ENCODE results near the gene SMARCAD1. TPM values are rescaled to one million over a fixed set of nuclear protein-coding genes. Genes with fewer than 3 reads are reported as not detected.
A peak's percentile ranks its signal among the peaks of the same experiment; 100 is the strongest.

Gene SMARCAD1, protein sequence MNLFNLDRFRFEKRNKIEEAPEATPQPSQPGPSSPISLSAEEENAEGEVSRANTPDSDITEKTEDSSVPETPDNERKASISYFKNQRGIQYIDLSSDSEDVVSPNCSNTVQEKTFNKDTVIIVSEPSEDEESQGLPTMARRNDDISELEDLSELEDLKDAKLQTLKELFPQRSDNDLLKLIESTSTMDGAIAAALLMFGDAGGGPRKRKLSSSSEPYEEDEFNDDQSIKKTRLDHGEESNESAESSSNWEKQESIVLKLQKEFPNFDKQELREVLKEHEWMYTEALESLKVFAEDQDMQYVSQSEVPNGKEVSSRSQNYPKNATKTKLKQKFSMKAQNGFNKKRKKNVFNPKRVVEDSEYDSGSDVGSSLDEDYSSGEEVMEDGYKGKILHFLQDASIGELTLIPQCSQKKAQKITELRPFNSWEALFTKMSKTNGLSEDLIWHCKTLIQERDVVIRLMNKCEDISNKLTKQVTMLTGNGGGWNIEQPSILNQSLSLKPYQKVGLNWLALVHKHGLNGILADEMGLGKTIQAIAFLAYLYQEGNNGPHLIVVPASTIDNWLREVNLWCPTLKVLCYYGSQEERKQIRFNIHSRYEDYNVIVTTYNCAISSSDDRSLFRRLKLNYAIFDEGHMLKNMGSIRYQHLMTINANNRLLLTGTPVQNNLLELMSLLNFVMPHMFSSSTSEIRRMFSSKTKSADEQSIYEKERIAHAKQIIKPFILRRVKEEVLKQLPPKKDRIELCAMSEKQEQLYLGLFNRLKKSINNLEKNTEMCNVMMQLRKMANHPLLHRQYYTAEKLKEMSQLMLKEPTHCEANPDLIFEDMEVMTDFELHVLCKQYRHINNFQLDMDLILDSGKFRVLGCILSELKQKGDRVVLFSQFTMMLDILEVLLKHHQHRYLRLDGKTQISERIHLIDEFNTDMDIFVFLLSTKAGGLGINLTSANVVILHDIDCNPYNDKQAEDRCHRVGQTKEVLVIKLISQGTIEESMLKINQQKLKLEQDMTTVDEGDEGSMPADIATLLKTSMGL
- total RNA-seq (ENCODE audit: insufficient read depth, low replicate concordance), result 35.6 TPM

DNA sequence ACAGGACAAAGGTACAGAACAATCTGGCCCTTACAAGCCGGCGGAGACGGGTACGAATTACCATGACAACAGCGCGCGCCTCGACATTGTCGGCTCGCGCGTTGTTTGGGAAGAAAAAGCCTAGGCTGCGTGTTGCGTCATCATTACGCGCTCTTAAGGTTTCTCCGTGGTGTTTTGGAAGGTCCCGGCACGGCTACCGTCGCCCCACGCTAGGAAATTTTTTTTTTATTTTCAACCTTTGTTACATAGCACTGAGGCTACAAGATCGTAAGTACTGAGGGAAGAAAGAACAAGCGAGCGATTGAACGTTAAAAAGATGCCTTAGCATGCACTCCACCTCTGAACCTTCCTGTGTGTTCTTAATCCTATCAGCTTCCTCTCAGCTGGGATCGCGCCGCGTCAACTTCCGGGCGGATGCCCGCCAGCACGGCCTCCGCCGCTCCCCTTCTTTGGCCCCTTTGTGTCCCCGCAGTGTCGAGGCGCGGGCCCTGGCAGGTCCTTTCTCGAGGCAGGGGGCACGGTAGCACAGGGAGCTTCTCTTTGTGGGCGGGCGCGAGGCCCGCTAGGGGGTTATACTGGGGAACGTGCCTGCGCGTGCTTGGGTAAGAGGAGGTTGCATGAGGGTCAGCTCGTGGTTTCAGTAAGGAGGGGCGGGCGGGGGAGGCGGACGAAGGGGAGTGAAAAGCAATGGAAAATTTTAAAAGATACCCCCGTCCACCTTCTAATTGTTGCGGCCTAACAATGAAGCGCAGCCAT, at the start of gene SMARCAD1:
TSS of gene SMARCAD1 (plus strand) at position 397 of the 756 bp plus-strand sequence. CDS start 530 bp downstream, outside the sequence.
- DNase-seq (ENCODE audit: low spot score), result peak; percentile 98

DNA sequence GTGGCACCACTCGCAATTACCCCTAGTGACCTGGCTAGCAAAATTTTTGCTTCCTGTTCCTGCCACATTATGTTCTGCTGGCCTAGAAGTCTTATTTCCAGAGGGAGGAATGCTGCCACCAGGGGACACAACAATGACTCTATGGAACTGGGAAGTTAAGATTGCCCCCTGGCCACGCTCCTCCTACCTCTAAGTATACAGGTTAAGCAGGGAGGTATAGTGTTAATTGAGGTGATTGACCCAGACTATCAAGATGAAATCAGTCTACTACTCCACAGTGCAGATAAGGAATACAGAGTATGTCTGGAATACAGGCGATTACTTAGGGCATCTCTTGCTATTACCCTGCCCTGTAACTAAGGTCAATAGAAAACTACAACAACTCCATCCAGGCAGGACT, 48.8 kb upstream of the SMARCAD1 start:
- no peak for DNase-seq (ENCODE audit: low spot score)

DNA sequence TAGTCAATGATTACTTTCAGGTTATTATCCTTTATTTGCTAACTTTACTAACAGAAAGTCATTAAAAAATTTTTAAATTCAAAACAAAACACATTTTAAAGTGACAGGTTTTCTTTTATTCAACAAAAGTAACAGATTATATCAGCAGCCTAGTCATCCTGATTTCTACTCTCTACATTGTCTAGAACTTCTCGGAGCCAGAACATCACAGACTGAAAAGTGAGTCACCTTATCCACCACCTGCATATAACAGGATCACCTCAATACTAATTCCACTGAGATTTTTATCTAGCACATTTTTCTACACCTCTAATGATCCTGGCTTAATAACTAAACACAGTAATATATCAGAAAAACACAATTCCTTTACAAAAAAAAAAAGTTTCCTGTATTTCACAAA, 47.9 kb upstream of the SMARCAD1 start:
- DNase-seq (ENCODE audit: low spot score), result no peak

DNA sequence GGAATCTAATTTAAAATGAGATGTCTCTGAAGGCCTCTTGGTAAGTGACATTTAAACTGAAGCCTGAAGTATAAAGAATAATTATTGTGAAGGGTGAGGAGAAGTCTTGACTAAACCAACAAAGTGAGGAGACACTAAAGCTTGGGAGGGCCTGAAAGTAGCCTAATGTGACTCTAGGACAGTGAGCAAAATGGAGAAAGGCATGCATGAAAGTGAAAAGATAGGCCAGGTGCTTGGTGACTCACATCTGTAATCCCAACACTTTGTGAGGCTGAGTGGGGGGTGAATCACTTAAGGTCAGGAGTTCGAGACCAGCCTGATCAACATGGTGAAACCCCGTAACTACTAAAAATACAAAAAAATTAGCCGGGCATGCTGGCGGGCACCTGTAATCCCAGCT, 46.9 kb upstream of the SMARCAD1 start:
- no peak for DNase-seq (ENCODE audit: low spot score)

DNA sequence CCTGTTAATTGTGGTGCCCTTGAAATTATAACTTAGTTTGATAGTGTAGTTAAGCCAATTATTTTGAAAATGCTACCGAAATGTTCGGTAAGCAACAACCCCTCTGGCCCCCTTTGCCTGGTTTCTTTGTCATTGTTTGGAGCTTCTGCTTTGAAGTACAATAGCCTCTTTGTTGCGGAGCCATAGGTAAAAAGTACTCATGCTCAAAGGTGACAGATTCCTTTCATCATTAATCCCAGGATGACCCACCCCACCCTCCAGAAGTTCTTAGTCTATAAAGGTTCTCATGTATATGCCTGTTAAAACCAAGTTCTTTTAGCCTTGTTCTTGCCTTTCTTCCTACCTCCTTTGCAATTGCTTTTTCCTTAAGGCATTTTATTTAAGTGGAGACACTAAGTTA, 42.4 kb upstream of the SMARCAD1 start:
- no peak for DNase-seq (ENCODE audit: low spot score)

DNA sequence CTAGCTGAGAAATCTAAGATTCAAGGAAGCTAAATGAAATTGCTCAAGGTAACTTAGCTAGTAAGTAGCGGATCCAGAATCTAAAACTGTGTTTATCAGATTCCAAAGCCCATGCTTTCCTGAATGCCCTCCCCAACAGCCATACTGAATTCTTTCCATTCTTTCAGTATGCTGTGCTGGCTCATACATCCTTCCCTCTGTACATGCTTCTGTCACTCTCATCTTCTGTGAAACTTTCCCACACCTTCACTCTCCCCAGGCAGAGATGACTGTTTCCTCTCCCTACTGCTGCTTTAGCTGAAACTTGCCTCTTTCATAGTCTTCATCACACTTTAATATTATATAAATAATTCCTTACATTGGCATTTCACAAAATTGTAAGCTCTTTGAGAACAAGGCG, 39.3 kb upstream of the SMARCAD1 start:
- peak; percentile 3 for DNase-seq (ENCODE audit: low spot score)

DNA sequence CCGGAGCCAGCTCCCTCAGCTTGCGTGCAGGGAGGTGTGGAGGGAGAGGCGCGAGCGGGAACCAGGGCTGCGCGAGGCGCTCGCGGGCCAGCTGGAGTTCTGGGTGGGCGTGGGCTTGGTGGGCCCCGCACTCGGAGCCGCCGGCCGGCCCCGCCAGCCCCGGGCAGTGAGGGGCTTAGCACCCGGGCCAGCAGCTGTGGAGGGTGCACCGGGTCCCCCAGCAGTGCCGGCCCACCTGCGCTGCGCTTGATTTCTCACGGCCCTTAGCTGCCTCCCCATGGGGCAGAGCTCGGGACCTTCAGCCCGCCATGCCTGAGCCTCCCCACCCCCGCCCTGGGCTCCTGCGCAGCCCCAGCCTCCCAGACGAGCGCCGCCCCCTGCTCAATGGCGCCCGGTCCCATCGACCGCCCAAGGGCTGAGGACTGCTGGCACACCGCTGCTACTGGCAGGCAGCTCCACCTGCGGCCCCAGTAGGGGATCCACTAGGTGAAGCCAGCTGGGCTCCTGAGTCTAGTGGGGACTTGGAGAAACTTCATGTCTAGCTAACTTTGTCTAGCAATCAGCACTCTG, 37.8 kb upstream of the SMARCAD1 start:
- DNase-seq (ENCODE audit: low spot score), result no peak

DNA sequence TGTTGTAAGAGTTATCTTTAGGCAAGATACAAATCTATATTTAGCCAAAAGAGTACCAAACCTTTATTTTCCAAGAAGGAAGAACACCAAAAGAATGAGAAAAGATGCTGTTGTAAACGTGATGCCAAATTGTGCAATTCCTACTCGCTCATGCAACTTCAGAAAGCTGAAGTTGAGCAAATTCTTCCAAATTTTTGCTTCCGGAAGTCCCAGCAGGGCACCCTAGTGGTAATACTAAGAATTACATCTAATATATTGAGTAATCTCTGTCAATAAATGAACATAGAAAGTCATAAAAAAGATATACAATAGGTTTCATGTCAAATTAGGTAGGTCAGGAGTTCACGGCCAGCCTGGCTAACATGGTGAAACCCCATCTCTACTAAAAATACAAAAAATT, 36.0 kb upstream of the SMARCAD1 start:
- DNase-seq (ENCODE audit: low spot score), result no peak

DNA sequence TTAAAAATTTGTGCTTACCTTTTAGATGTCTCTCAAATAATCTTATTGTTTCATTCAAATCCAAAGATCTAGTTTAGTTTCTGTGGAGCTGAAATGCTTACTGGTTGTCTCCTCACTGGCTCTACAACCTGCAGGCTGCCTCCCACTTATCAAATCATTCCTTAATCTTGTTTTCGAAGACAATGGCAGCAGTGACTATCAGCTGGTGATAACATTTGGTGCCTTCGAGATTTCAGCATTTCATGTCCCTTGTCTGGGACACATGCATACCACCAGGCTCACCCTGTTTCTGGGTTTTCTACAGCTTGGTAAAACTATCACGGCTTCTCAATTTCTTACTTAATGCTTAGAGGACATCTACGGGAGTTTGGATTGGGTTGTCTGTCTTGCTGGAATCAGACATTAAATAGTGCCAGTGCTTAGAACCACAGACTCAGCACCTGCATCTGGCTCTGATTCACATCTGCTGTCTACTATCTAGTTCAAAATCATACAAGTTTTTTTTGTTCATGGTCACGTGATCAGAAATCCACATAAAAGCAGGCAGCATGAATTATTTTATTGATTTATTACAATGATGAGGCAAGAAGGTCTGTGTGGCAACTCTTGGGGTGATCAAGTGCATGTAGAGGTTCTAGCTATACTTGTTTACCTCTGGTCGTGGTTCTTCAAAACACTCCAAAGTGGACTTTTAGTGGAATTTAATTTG, 32.0 kb upstream of the SMARCAD1 start:
- DNase-seq (ENCODE audit: low spot score), result no peak

DNA sequence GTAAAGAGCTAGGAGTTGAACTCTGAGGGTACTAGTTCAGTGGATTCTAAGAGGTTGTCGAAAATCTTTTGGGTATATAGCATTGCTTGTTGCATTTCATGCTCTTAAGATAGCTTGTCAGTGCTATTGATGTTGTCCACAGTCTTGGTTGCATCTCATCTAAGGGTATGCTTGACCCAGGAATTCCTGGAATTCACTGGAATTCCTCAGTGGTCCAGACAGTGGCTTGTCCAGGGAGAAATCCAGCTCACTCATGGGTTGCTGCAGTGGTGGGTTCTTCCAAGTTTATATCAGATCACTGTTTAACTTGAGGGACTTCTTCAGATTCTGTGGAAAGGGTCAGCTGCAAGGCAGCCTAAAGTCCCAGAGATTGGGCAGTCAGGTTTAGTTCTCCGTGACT, 29.8 kb upstream of the SMARCAD1 start:
- DNase-seq (ENCODE audit: low spot score), result no peak

DNA sequence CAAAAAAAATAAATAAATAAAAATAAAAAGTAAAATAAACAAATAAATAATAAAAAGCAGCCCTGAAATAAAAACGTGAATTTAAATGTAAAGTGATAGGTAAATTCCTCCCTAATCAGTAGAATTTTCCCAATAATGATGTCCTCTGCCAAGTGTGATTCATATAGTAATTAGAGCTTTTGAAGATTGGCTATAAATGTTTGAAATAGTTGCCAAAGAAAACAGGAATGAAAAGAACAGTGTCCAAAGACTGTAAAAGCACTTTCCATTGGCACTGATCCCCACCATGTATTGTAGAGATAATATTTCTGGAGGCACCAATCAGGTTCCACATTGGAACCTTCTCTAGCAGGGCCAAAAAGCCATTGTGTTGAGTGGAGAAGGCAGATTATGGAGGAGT, 25.9 kb upstream of the SMARCAD1 start:
- no peak for DNase-seq (ENCODE audit: low spot score)

DNA sequence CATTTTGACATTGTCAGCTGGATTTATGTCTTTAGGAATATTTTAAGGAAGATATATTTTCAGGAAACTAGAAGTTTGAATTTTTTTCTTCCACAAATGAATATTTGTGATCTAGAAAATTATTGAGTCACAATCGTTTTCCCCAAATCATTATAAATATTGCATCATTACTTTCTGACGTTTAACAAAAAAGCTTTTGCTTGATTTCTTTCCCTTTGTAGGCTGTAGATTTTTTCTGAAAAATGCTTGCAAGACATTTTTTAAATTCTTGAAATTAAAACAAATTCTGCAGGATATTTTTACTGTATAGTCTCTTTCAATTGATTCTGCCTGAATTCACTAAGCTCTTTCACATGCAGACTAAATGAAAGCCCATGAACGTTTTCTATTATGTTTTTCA, 4.9 kb upstream of the SMARCAD1 start:
- DNase-seq (ENCODE audit: low spot score), result no peak

DNA sequence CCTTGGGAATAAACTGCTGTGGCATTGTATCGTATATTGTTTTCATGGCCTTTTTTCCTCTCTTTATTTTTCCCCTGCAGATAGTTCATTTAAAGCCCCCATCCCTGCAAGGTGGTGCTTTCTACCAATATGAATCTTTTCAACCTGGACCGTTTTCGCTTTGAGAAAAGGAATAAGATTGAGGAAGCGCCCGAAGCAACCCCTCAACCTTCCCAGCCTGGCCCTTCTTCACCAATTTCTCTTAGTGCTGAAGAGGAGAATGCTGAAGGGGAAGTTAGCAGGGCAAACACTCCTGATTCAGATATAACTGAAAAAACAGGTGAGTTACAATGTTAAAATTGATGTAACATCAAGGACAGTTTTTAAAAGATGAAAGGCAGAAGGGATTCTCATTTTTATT, 601 bp downstream of the SMARCAD1 start:
- no peak for DNase-seq (ENCODE audit: low spot score)

DNA sequence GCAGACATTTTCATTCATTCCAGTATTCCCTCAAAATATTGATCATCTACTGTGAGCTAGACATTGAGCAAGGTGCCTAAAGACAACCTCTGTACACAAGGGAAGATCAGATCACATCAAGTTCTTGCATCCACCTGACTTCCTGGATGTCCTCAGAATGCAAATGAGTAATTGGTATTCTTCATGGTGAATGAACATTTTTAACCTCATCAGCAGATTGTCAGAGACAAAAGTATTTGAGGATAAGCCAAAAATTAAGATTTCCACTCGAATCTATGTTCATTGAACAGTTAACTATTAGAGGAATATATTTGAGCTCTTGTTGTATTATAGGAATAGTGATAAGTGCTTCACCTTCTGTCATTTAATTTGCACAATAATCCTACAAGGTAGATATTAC, 1.3 kb downstream of the SMARCAD1 start:
- DNase-seq (ENCODE audit: low spot score), result no peak

DNA sequence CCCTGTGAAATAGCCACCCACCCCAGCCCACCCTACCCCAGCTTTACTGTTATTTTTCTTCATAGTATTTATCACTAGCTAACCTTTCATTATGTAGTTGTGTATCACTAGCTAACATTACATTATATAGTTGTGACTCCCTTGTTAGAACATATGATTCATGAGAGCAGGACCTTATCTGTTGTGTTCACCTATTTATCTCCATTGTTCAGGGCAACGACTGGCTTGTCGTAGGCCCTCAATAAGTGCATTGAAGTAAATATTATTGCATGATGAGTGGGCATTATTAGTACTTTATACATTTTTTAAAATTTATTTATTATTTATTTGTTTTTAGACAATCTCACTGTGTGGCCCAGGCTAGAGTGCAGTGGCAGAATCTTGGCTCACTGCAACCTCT, 4.2 kb downstream of the SMARCAD1 start:
- no peak for DNase-seq (ENCODE audit: low spot score)

DNA sequence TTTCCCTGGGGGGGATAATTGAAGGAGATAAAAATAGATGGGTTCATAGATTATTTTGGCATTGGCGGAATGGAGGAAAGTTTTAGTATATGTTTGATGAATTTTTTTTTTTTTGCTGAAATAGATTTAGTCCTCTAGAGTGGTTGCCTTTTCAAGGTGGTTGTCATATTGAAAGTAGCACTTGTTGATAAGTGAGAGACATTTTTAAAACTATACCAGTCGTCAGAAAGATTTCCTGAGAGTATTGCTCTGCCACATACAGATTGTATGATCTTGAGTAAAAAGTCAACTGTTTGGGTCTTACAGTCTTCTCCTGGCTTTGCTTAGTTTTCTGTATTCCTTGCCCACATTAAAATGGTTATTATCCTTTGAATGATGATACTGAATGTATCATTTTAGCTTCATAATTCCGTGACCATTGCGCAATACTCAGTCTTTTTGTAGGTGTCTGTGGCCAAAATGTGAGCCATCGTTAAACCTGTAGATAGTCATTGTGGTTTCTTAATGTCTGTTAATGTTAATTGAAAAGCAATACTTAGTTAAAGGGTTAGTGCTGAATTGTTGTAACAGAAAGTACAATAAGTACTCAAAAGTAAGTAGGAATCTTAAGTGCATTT, 7.1 kb downstream of the SMARCAD1 start:
- no peak for DNase-seq (ENCODE audit: low spot score)

DNA sequence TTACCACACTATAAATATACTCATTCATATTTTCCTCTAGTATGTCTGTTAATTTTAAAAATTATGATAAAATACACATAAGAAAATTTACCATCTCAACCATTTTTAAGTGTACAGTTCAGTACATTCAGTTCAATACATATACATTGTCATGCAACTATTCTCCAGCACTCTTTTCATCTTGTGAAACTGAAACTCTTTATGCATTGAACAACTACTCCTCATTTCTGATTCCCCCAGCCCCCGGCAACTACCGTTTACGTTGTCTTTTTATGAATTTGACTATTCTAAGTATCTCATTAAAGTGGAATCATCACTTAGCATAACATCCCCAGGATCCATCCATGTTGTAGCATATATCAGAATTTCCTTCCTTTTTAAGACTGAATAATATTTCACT, 8.7 kb downstream of the SMARCAD1 start:
- no peak for DNase-seq (ENCODE audit: low spot score)

DNA sequence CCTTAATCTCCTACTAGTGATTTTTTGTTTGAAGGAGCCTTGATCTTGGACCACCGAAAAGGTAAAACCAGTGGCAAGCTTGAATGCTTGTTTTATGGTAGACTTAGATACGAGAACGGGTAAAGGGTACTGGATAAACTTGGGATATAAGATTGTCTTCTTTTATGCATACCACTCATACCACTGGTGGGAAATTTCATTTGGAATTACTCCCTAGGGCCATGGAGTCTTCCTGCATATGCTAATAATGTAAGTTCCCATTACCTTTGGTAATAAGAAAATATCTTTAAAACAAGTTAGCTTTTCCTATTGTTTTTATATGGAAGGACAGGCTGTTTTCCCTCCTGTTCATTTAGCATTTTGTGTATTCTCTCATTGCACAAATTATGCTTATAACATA, 11.7 kb downstream of the SMARCAD1 start:
- DNase-seq (ENCODE audit: low spot score), result no peak

DNA sequence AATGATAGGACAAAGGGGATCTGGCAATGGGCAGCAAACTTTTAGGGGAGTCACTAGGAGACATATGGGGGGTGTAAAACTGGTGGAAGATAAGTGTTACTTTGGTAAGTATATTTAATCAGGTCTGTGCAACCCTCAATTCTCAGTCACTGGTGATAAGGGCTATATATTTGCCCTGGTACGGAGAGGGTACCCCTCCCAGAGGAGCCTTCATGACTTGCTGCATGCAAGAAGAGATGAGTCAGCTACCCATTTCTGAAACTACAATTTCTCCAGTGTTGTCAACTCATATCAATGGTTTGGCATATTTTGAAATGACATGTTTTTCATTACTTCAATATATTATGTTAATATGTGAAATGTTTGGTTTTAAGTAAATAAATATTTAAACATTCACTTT, 14.3 kb downstream of the SMARCAD1 start:
- DNase-seq (ENCODE audit: low spot score), result no peak

DNA sequence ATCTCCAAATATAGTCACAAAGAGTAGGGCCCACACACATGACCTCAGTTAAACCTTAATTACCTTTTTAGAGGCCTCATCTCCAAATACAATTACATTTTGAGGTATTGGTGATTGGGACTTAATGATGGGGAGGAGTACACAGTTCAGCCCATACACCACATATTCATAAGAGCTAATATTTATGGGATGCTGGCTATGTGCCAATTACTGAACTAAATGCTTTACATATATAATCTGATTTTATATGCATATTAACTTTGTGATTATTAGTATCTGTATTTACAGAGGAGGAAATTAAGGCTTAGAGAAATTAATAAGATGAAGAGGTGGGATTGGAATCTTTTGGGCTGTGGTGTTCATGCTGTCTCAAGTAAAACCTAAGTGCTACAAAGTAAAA, 17.8 kb downstream of the SMARCAD1 start:
- DNase-seq (ENCODE audit: low spot score), result no peak
